SK-N-MC (cell line): ENCODE data around the gene HMOX1.

Source experiments
- EZH2 ChIP-seq: fragments of 200-600 bp; sonication (generic); IDR thresholded peaks from one replicate; pipeline ENCODE4 v1.6.1; 2017; ENCODE audit warnings: antibody characterized with exemption
- FOXP2 ChIP-seq: optimal IDR thresholded peaks from 2 replicates; pipeline ENCODE3; 2011; ENCODE audit warnings: mild to moderate bottlenecking, moderate library complexity; ENCODE audit not compliant: insufficient read depth; ENCODE audit errors: extremely low read length, control extremely low read depth
- POLR2AphosphoS5 ChIP-seq: IDR thresholded peaks from 2 replicates; pipeline ENCODE4 v1.6.1; 2012; ENCODE audit warnings: mild to moderate bottlenecking, low read depth, low read length, borderline replicate concordance

DNA sequence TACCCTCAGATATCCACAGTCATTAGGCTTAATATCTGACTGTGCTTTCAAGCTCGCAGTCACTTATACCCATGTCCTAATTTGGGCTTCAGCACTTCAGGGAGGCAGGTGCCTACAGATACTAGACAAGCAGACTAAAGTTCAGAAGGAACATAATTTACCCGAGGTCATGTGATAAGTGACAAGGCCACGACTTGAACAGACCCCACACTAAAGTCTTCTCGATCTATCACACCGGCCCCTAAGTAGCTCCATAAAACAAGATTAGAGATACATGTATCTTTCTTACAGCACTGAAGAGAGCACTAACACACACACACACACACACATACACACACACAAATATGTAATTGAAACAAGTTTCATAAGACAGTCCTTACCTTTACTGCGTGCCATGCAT, 48.6 kb upstream of the HMOX1 start:
- TF ChIP-seq EZH2 (no peak), POLR2AphosphoS5 (no peak), FOXP2 (no peak)
